ENCODE data around the gene AHCYL2.

DNA sequence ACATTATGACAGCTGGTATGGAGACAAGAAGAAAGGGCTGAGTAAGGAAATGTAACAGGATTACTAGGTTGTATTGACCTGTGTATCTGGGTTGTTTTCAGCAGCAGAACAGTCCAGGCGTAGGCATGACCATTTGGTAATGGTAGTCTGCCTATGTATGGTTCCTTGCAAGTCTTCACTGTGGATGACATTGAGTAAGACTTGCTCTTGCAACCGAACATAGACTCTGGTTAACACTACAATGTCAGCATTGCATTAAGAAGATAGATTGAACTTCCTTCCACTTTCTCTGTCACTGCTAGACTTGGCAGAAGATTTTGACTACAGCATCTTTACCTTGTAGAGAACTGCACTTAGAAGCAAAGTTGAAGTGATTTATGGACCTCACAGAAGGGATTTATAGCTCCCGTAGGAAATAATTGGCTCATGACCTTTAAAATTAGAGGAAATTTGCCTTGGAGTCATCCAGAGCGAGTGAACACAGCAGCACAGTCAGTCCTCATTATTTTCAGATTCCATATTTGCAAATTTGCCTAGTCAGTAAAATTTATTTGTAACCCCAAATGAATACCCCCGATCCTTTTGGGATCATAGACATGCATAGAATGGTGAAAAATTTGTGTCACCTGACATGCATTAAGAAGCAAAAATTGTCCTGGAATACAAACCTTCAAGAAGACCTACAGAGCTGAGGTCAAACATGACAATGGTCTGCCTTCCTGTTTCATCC, 129.8 kb downstream of the AHCYL2 start:
- TF ChIP-seq, protein P1, sequence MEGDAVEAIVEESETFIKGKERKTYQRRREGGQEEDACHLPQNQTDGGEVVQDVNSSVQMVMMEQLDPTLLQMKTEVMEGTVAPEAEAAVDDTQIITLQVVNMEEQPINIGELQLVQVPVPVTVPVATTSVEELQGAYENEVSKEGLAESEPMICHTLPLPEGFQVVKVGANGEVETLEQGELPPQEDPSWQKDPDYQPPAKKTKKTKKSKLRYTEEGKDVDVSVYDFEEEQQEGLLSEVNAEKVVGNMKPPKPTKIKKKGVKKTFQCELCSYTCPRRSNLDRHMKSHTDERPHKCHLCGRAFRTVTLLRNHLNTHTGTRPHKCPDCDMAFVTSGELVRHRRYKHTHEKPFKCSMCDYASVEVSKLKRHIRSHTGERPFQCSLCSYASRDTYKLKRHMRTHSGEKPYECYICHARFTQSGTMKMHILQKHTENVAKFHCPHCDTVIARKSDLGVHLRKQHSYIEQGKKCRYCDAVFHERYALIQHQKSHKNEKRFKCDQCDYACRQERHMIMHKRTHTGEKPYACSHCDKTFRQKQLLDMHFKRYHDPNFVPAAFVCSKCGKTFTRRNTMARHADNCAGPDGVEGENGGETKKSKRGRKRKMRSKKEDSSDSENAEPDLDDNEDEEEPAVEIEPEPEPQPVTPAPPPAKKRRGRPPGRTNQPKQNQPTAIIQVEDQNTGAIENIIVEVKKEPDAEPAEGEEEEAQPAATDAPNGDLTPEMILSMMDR (IDR thresholded peaks at IDR 0.05; ENCODE audit: low read depth, low read length): no peak
- TF ChIP-seq POLR2A (IDR thresholded peaks at IDR 0.05; ENCODE audit: extremely low read depth, insufficient read length): no peak

Measured in NB4 (cell line).